GM23338 (cell line): Measurements from ENCODE around the gene DNAJC17.

Source experiments
- CTCF ChIP-seq, 2 experiments: fragments of 200-600 bp in 1 of 2; sonication (generic) in 1 of 2; conservative IDR thresholded peaks; 2 replicates each; pipeline versions ENCODE4 v1.5.1 to v1.6.1; 2016 to 2017; ENCODE audit warnings: antibody characterized with exemption in 2 of 2, low read depth in 2 of 2, mild to moderate bottlenecking in 2 of 2, moderate library complexity in 1 of 2
- EZH2 ChIP-seq: fragments of 200-600 bp; sonication (generic); IDR thresholded peaks from one replicate; pipeline ENCODE4 v1.8.0; 2017; ENCODE audit warnings: antibody characterized with exemption, mild to moderate bottlenecking, low read depth; ENCODE audit not compliant: unreplicated experiment
- EZH2phosphoT487 ChIP-seq: fragments of 200-600 bp; sonication (generic); IDR thresholded peaks from one replicate; pipeline ENCODE4 v1.8.1; 2018; ENCODE audit warnings: antibody characterized with exemption; ENCODE audit not compliant: unreplicated experiment
- POLR2AphosphoS5 ChIP-seq: IDR thresholded peaks from 2 replicates; pipeline ENCODE4 v1.6.1; 2016; ENCODE audit warnings: antibody characterized with exemption, low read depth
- TF ChIP-seq, protein P1 (sequence below): IDR thresholded peaks from one replicate; pipeline ENCODE4 v1.6.1; 2018; ENCODE audit warnings: antibody characterized with exemption; ENCODE audit not compliant: unreplicated experiment
- TF ChIP-seq, protein P2 (sequence below): IDR thresholded peaks from 2 replicates; pipeline ENCODE4 v1.6.1; 2016; ENCODE audit warnings: antibody characterized with exemption

DNA sequence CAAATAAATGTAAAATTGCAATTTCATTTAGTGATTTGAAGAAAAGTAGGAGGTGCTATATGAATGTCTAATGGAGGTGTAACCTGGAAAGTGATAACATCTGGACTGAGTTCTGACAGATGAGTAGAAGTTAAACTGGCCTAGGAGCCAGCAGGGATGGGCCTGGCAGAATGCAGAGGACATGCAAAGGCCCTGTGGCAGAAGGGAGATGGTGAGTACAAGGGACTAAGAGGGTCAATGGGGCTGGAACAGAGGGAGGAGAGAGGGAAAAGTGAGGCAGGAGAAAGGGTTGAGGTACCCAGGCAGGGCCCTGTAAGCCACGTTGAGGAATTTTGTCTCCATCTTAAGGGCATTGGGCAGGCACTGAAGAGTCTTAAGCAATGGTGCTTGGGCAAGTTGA, 24.6 kb upstream of the DNAJC17 start:
- TF ChIP-seq CTCF (conservative IDR thresholded peaks at IDR 0.05; ENCODE audit: low read depth in 2 of 2) (no peak), POLR2AphosphoS5 (no peak), EZH2 (no peak), EZH2phosphoT487 (no peak)
- TF ChIP-seq, protein P1, sequence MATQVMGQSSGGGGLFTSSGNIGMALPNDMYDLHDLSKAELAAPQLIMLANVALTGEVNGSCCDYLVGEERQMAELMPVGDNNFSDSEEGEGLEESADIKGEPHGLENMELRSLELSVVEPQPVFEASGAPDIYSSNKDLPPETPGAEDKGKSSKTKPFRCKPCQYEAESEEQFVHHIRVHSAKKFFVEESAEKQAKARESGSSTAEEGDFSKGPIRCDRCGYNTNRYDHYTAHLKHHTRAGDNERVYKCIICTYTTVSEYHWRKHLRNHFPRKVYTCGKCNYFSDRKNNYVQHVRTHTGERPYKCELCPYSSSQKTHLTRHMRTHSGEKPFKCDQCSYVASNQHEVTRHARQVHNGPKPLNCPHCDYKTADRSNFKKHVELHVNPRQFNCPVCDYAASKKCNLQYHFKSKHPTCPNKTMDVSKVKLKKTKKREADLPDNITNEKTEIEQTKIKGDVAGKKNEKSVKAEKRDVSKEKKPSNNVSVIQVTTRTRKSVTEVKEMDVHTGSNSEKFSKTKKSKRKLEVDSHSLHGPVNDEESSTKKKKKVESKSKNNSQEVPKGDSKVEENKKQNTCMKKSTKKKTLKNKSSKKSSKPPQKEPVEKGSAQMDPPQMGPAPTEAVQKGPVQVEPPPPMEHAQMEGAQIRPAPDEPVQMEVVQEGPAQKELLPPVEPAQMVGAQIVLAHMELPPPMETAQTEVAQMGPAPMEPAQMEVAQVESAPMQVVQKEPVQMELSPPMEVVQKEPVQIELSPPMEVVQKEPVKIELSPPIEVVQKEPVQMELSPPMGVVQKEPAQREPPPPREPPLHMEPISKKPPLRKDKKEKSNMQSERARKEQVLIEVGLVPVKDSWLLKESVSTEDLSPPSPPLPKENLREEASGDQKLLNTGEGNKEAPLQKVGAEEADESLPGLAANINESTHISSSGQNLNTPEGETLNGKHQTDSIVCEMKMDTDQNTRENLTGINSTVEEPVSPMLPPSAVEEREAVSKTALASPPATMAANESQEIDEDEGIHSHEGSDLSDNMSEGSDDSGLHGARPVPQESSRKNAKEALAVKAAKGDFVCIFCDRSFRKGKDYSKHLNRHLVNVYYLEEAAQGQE, result no peak
- TF ChIP-seq, protein P2, sequence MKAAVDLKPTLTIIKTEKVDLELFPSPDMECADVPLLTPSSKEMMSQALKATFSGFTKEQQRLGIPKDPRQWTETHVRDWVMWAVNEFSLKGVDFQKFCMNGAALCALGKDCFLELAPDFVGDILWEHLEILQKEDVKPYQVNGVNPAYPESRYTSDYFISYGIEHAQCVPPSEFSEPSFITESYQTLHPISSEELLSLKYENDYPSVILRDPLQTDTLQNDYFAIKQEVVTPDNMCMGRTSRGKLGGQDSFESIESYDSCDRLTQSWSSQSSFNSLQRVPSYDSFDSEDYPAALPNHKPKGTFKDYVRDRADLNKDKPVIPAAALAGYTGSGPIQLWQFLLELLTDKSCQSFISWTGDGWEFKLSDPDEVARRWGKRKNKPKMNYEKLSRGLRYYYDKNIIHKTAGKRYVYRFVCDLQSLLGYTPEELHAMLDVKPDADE, result no peak
